ENCODE results near the gene APOA1. TPM values are rescaled to one million over a fixed set of nuclear protein-coding genes. Genes with fewer than 3 reads are reported as not detected.

The APOA1 gene
- total RNA-seq, 1 experiment from 2014 or later, result not detected

DNA sequence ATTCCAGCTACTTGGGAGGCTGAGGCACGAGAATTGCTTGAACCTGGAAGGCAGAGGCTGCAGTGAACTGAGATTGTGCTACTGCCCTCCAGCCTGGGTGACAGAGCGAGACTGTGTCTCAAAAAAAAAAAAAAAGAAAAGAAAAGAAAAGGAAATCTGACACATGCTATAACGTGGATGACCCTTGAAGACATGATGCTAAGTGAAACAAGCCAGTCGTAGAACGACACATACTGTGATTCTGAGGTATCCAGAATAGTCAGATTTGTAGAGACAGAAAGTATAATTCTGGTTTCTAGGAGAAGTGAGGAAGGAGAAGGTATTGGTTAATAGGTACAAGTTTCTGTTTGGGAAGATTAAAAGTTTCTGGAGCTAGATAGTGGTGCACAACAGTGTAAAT, 39.1 kb downstream of the APOA1 start:
- Histone ChIP-seq H3K79me2 (ENCODE audit: low read depth) (no peaks in the 10 kb centered on the region), H3K9me3 (ENCODE audit: insufficient read depth, low read depth) (no peaks in the 10 kb centered on the region), H3K4me3 (no peak overlapping the region), H3F3A (ENCODE audit: insufficient read depth, low read depth) (no peaks in the 10 kb centered on the region), H2AFZ (no peak overlapping the region), H3K27ac (no peak overlapping the region), H4K20me1 (ENCODE audit: insufficient read depth) (no peaks in the 10 kb centered on the region), H3K4me2 (no peak overlapping the region), H3K4me1 (replicated peaks; ENCODE audit: insufficient read depth) (0 out of 2 replicates have a peak, but pooled peaks cover 4% of the 10 kb centered on the region), H3K36me3 (ENCODE audit: low read depth) (no peaks in the 10 kb centered on the region), H3K9me2 (ENCODE audit: insufficient read depth) (no peaks in the 10 kb centered on the region), H3K27me3 (ENCODE audit: insufficient read depth, low read depth) (no peaks in the 10 kb centered on the region)
- no TSS peak for BruUV-seq (replicated peaks)
- ChIA-PET POLR2A (ENCODE audit: unreplicated experiment) (no interaction called here), CTCF (no interaction called here)
- intact Hi-C loops (cut with micrococcal nuclease; ENCODE audit: unreplicated experiment), result no loop called here
- TF ChIP-seq EZH2 (IDR thresholded peaks at IDR 0.05; ENCODE audit: low read depth), result no peak
- TF ChIP-seq, protein P1, sequence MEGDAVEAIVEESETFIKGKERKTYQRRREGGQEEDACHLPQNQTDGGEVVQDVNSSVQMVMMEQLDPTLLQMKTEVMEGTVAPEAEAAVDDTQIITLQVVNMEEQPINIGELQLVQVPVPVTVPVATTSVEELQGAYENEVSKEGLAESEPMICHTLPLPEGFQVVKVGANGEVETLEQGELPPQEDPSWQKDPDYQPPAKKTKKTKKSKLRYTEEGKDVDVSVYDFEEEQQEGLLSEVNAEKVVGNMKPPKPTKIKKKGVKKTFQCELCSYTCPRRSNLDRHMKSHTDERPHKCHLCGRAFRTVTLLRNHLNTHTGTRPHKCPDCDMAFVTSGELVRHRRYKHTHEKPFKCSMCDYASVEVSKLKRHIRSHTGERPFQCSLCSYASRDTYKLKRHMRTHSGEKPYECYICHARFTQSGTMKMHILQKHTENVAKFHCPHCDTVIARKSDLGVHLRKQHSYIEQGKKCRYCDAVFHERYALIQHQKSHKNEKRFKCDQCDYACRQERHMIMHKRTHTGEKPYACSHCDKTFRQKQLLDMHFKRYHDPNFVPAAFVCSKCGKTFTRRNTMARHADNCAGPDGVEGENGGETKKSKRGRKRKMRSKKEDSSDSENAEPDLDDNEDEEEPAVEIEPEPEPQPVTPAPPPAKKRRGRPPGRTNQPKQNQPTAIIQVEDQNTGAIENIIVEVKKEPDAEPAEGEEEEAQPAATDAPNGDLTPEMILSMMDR (conservative IDR thresholded peaks at IDR 0.05), result no peak
- no peak for DNase-seq

DNA sequence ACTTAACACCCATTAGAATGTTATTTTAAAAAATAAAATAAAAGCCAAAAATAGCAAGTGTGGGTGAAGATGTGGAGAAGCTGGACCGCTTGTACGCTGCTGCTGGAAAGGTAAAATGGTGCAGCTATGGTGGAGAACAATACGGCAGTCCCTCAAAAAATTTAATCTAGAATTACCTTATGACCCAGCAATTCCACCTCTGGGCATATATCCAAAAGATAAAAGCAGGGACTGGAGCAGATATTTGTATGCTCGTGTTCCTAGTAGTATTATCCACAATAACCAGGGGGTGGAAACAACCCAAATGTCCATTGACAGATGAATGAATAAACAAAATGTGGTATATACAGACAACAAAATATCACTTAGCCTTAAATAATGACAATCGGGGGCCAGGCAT, 39.6 kb downstream of the APOA1 start:
- DNase-seq, result no peak
- Histone ChIP-seq H3K36me3 (ENCODE audit: low read depth) (no peaks in the 10 kb centered on the region), H3K9me3 (ENCODE audit: insufficient read depth, low read depth) (no peaks in the 10 kb centered on the region), H3K27ac (no peak overlapping the region), H2AFZ (no peak overlapping the region), H3K4me2 (no peak overlapping the region), H3F3A (ENCODE audit: insufficient read depth, low read depth) (peaks cover 2% of the 10 kb centered on the region), H3K79me2 (ENCODE audit: low read depth) (no peaks in the 10 kb centered on the region), H4K20me1 (ENCODE audit: insufficient read depth) (no peaks in the 10 kb centered on the region), H3K9me2 (ENCODE audit: insufficient read depth) (no peaks in the 10 kb centered on the region), H3K4me1 (replicated peaks; ENCODE audit: insufficient read depth) (peaks cover 9% of the 10 kb centered on the region; the same call in 1 of the 2 replicates), H3K4me3 (no peak overlapping the region), H3K27me3 (ENCODE audit: insufficient read depth, low read depth) (no peaks in the 10 kb centered on the region)
- POLR2A ChIA-PET (ENCODE audit: unreplicated experiment), result no interaction called here
- intact Hi-C loops (cut with micrococcal nuclease; ENCODE audit: unreplicated experiment), result no loop called here
- TF ChIP-seq, protein P1 (conservative IDR thresholded peaks at IDR 0.05), result no peak
- TF ChIP-seq EZH2 (IDR thresholded peaks at IDR 0.05; ENCODE audit: low read depth), result no peak
- no TSS peak for BruUV-seq (replicated peaks)
- CTCF ChIA-PET, result no interaction called here

DNA sequence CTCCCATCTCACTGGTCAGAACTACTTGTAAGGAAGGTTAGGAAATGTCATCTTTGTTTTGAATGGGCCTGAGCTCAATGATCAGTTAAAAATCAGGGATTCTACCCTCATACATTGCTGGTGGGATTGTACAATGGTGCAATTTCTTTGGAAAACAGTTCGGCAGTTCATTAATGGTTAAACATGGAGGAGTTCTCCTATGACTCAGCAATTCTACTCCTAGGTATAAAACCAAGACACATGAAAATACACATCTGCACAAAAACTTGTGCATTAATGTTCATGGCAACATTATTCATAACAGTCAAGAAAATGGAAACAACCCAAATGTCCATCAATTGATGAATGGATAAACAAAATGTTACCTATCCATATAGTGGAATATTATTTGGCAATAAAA, 40.9 kb downstream of the APOA1 start:
- H3K27ac ChIP-seq, result no peak overlapping the region
- peaks cover 5% of the 10 kb centered on the region for H3F3A ChIP-seq (ENCODE audit: insufficient read depth, low read depth)
- H3K4me2 ChIP-seq, result no peak overlapping the region
- H3K9me2 ChIP-seq (ENCODE audit: insufficient read depth), result no peaks in the 10 kb centered on the region
- ChIA-PET POLR2A (ENCODE audit: unreplicated experiment) (no interaction called here), CTCF (interaction anchor here (0.7 kb wide), 1 partner anchor 700 kb away, joined by 3 read pairs; no protein-coding TSS in a partner anchor)
- no TSS peak for BruUV-seq (replicated peaks)
- intact Hi-C loops (cut with micrococcal nuclease; ENCODE audit: unreplicated experiment), result no loop called here
- H4K20me1 ChIP-seq (ENCODE audit: insufficient read depth), result no peaks in the 10 kb centered on the region
- peaks cover 12% of the 10 kb centered on the region; the same call in 1 of the 2 replicates for H3K4me1 ChIP-seq (replicated peaks; ENCODE audit: insufficient read depth)
- no peaks in the 10 kb centered on the region for H3K27me3 ChIP-seq (ENCODE audit: insufficient read depth, low read depth)
- H2AFZ ChIP-seq, result no peak overlapping the region
- H3K4me3 ChIP-seq, result no peak overlapping the region
- H3K9me3 ChIP-seq (ENCODE audit: insufficient read depth, low read depth), result no peaks in the 10 kb centered on the region
- no peaks in the 10 kb centered on the region for H3K79me2 ChIP-seq (ENCODE audit: low read depth)
- TF ChIP-seq, protein P1 (conservative IDR thresholded peaks at IDR 0.05), result no peak
- no peak for TF ChIP-seq EZH2 (IDR thresholded peaks at IDR 0.05; ENCODE audit: low read depth)
- H3K36me3 ChIP-seq (ENCODE audit: low read depth), result no peaks in the 10 kb centered on the region
- no peak for DNase-seq

Measured in PC-9 (cell line).